ENCODE results near the gene PNPO.
A peak's percentile ranks its signal among the peaks of the same experiment; 100 is the strongest.

Gene PNPO

DNA sequence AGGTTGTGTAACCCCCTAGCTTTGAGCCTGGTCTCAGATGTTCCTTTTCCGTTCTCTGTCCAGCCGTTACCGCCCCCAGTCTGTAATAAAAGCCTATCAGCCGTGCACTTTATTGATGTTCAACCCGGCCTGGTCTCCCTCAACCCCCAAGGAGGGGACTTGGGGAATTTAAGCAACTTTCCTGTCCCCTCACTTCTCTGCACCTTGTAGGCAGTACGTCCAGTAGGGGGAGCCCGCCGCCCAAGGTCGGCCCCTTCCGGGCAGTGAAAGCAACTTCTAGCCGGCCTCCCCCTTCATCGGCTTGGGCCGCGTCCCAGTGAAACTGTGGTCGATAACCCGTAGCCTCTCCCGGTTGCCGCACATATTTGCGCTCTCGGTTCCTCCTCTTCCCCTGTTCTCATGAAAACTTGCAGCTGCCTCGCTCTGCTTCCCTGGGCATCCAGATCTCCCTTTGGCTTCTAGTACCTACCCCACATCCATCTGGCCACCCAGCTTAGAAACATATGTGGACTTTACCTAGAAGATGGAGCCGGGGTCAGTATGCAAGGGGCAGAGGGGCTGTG is 7.9 kb downstream of the PNPO start:
- DNase-seq (ENCODE audit: low read depth in 1 of 2, low spot score in 1 of 2) = peak; percentile 61 to 68

GRCh38 chr17:47949946-47950345 is 8.6 kb downstream of the PNPO start:
- no peak for DNase-seq (ENCODE audit: low read depth in 1 of 2, low spot score in 1 of 2)

GRCh38 chr17:47950448-47950847 is 9.1 kb downstream of the PNPO start:
- DNase-seq (ENCODE audit: low read depth in 1 of 2, low spot score in 1 of 2) = no peak

- DNase-seq (ENCODE audit: low read depth in 1 of 2, low spot score in 1 of 2) = no peak
Observed at GRCh38 chr17:47952171-47953021, 11.0 kb downstream of the PNPO start.

GRCh38 chr17:47953909-47954308 is 12.5 kb downstream of the PNPO start:
- no peak for DNase-seq (ENCODE audit: low read depth in 1 of 2, low spot score in 1 of 2)

GRCh38 chr17:47955497-47956461 is 14.4 kb downstream of the PNPO start:
- DNase-seq (ENCODE audit: low read depth in 1 of 2, low spot score in 1 of 2) = no peak

DNA sequence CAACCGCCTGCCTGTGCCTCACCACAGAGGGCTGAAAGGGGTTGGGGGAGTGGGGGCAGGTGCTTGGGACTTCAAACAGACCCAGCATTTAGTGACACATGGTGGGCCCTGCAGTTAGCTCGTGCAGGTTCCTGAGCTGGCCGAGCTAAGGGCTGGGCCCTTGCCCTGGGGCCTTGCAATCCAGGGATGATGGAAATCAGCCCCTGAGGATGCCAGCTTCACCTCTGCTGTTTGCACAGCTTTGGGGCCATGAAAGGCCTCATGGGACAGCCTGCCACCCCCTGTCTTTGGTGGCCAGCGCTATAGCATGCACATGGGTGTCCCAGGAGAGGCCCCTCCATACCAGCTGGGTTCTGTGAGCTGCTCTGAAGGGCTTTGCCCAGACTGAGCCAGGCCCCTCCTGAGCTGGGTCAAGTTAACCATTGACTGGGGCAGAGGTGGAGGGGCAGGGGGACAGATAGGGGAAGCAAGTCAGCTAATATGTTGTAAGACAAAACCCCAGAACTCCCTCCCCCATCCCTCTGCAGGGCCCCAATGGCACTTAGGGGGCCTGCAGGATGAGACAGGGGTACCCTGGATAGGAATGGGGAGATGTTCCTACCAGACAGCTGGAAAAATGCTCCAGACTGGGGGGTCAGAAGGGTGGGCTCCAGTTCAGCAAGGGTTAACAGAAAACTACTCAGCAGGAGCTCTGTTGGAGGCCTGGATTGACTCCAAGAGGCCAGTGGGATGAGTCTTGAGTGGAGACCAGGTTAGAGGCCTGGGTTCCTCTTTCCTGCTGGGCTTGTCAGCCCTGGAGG is 15.6 kb downstream of the PNPO start:
- no peak for DNase-seq (ENCODE audit: low read depth in 1 of 2, low spot score in 1 of 2)

- no peak for DNase-seq (ENCODE audit: low read depth in 1 of 2, low spot score in 1 of 2)
Observed at GRCh38 chr17:47957591-47958490, 16.5 kb downstream of the PNPO start, which contains the start of gene PRR15L. PRR15L (minus strand) TSS chr17:47957883; CDS start chr17:47953234, 4,649 bp downstream.

GRCh38 chr17:47959825-47960655 is 18.7 kb downstream of the PNPO start:
- DNase-seq (ENCODE audit: low read depth in 1 of 2, low spot score in 1 of 2) = no peak

- no peak for DNase-seq (ENCODE audit: low read depth in 1 of 2, low spot score in 1 of 2)
Observed at GRCh38 chr17:47961406-47961805, 20.0 kb downstream of the PNPO start.

DNA sequence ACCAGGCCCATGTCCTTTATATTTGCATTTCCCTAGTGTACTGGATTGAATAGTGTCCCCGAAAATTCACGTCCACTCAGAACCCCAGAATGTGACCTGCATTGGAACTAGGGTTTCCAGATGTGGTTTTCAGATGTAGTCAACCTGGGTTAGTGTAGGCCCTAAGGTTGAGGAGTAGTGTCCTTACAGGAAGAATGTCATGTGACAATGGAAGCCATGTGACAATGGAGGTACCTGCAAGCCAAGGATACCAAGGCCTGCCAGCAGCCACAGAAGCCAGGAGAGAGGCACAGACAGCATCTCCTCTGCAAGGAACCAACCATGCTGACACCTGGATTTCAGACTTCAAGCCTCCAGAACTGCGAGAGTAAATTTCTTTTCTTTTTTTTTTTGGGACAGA is 21.5 kb downstream of the PNPO start:
- no peak for DNase-seq (ENCODE audit: low read depth in 1 of 2, low spot score in 1 of 2)

GRCh38 chr17:47964856-47965255 is 23.5 kb downstream of the PNPO start:
- DNase-seq (ENCODE audit: low read depth in 1 of 2, low spot score in 1 of 2) = no peak

- no peak for DNase-seq (ENCODE audit: low read depth in 1 of 2, low spot score in 1 of 2)
Observed at GRCh38 chr17:47966079-47966519, 24.7 kb downstream of the PNPO start.

- DNase-seq (ENCODE audit: low read depth in 1 of 2, low spot score in 1 of 2) = no peak
Observed at GRCh38 chr17:47967607-47968252, 26.4 kb downstream of the PNPO start.

DNA sequence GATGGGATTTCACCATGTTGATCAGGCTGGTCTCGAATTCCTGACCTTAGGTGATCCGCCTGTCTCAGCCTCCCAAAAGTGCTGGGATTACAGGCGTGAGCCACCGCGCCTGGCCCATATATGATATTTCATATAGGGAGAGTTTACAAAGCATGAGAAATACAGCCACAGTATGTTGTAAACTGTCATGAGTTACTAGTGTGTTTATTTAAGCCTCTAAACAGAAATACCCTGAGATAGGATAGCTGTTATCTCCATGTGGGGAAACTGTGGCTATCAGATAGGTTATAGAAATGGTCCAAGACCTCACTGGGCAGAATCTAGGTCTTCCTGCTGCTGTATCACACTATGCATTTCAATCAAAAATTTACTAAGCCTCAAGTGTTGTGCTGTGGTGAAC is 27.5 kb downstream of the PNPO start:
- DNase-seq (ENCODE audit: low read depth in 1 of 2, low spot score in 1 of 2) = no peak

- no peak for DNase-seq (ENCODE audit: low read depth in 1 of 2, low spot score in 1 of 2)
Observed at GRCh38 chr17:47969930-47970724, 28.8 kb downstream of the PNPO start.

- DNase-seq (ENCODE audit: low read depth in 1 of 2, low spot score in 1 of 2) = peak; percentile 96 to 98
Observed at GRCh38 chr17:47970725-47971499, 29.5 kb downstream of the PNPO start, which contains the start of gene CDK5RAP3. CDK5RAP3 (plus strand) TSS chr17:47971113; CDS start chr17:47971147, 34 bp downstream.

All from activated T-helper 1 cell treated with anti-CD3 and anti-CD28 coated beads, Interleukin-2, amount 50 U/mL, for 16 hours (primary cell).